Fibroblast of skin of left biceps (primary cell): ENCODE measurements around the gene KCNG2.

Experiments
- DNase-seq, 2 experiments: peaks; one replicate each; pipeline ENCODE4 v3.0.0-alpha.2; 2013; ENCODE audit warnings: low read depth in 2 of 2

KCNG2 gene

GRCh38 chr18:79784965-79785770 lies 12.6 kb upstream of the KCNG2 start:
- DNase-seq: no peak

GRCh38 chr18:79785831-79786230 lies 11.9 kb upstream of the KCNG2 start:
- no peak for DNase-seq

GRCh38 chr18:79786304-79786703 lies 11.4 kb upstream of the KCNG2 start:
- no peak for DNase-seq

GRCh38 chr18:79786786-79787526 lies 10.8 kb upstream of the KCNG2 start:
- peak; percentile 12 to 19 for DNase-seq

- no peak for DNase-seq
Observed at GRCh38 chr18:79787527-79787864, 10.2 kb upstream of the KCNG2 start.

- no peak for DNase-seq
Observed at GRCh38 chr18:79787865-79788733, 9.6 kb upstream of the KCNG2 start.

- DNase-seq: no peak
Observed at GRCh38 chr18:79788734-79789085, 9.0 kb upstream of the KCNG2 start.

GRCh38 chr18:79789091-79789891 lies 8.4 kb upstream of the KCNG2 start:
- no peak for DNase-seq

GRCh38 chr18:79789901-79790890 lies 7.5 kb upstream of the KCNG2 start:
- no peak for DNase-seq

GRCh38 chr18:79790996-79791972 lies 6.5 kb upstream of the KCNG2 start:
- peak; percentile 93 for DNase-seq

GRCh38 chr18:79792096-79792987 lies 5.4 kb upstream of the KCNG2 start:
- no peak for DNase-seq

GRCh38 chr18:79792988-79793355 lies 4.8 kb upstream of the KCNG2 start:
- no peak for DNase-seq

GRCh38 chr18:79794846-79795245 lies 2.9 kb upstream of the KCNG2 start:
- DNase-seq: no peak

- no peak for DNase-seq
Observed at GRCh38 chr18:79795446-79795845, 2.3 kb upstream of the KCNG2 start.

- no peak for DNase-seq
Observed at GRCh38 chr18:79796016-79796415, 1.7 kb upstream of the KCNG2 start.

- no peak for DNase-seq
Observed at GRCh38 chr18:79796531-79797405, 970 bp upstream of the KCNG2 start.

GRCh38 chr18:79798346-79798998 lies 734 bp downstream of the KCNG2 start:
- no peak for DNase-seq
